Stimulated activated naive B cell treated with anti-CD40 and anti-IgM and Interleukin-4, amounts not matched to agents 10 μg/mL and 1 μg/mL and 100 μg/mL, for 72 hours (primary cell): Measurements from ENCODE around the gene AMY1B.
"Not testable (repeated sequence)": the region's sequence is repeated elsewhere in the genome, so short reads cannot be mapped to it uniquely, and the experiment has no call there.

Experiments used
- ATAC-seq, 2 donors: fragments of 150-1000 bp; cut with Tn5 transposase; replicated peaks; 2 replicates each; pipeline ENCODE4 v1.10.0; 2021; ENCODE audit warnings: moderate library complexity in 1 of 2
- DNase-seq: peaks from one replicate; pipeline ENCODE4 v3.0.0; 2021
- H3K27ac Mint-ChIP-seq: one replicate; pipeline ENCODE4 v1.8.0; 2022; ENCODE audit warnings: mild to moderate bottlenecking, mixed read lengths
- H3K27me3 Mint-ChIP-seq, 2 donors: one replicate each; pipeline ENCODE4 v1.8.0; 2022; ENCODE audit warnings: mixed read lengths in 2 of 2
- H3K36me3 Mint-ChIP-seq, 2 donors: one replicate each; pipeline ENCODE4 v1.8.0; 2022; ENCODE audit warnings: mixed read lengths in 2 of 2, mild to moderate bottlenecking in 1 of 2
- H3K4me1 Mint-ChIP-seq, 2 donors: one replicate each; pipeline ENCODE4 v1.8.0; 2022; ENCODE audit warnings: mixed read lengths in 2 of 2, mild to moderate bottlenecking in 1 of 2
- H3K4me3 Mint-ChIP-seq, 2 donors: one replicate each; pipeline ENCODE4 v1.8.0; 2022; ENCODE audit warnings: mild to moderate bottlenecking in 2 of 2, mixed read lengths in 2 of 2, moderate library complexity in 1 of 2
- H3K9me3 Mint-ChIP-seq, 2 donors: one replicate each; pipeline ENCODE4 v1.8.0; 2022; ENCODE audit warnings: mixed read lengths in 2 of 2, mild to moderate bottlenecking in 1 of 2

The AMY1B gene

GRCh38 chr1:103650305-103650704 lies 45.7 kb downstream of the AMY1B start:
- H3K27me3 Mint-ChIP-seq, H3K9me3 Mint-ChIP-seq, ATAC-seq, H3K27ac Mint-ChIP-seq, H3K36me3 Mint-ChIP-seq, H3K4me3 Mint-ChIP-seq, DNase-seq, H3K4me1 Mint-ChIP-seq: not testable (repeated sequence)

DNA sequence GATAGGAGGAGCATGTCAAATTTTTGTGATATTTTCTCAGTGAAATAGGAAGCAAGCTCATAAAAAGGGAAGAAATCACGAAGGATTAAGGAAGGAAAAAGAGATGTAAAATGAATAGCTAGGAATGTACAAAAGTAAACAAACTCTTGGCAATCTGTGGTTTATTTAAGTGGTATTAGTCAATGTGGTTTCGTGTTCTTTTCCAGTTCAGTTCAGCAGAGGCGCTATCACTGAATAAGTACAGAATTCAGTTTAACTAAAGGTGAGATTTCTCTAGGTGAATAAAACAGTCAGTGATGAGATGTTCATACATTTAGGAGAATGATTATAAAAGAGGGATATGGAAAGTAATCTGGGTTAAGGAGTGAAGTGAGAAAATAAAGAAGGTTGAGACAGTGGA lies 52.1 kb downstream of the AMY1B start:
- not testable (repeated sequence) for H3K27ac Mint-ChIP-seq, H3K36me3 Mint-ChIP-seq, ATAC-seq, DNase-seq, H3K27me3 Mint-ChIP-seq, H3K4me3 Mint-ChIP-seq, H3K4me1 Mint-ChIP-seq, H3K9me3 Mint-ChIP-seq

DNA sequence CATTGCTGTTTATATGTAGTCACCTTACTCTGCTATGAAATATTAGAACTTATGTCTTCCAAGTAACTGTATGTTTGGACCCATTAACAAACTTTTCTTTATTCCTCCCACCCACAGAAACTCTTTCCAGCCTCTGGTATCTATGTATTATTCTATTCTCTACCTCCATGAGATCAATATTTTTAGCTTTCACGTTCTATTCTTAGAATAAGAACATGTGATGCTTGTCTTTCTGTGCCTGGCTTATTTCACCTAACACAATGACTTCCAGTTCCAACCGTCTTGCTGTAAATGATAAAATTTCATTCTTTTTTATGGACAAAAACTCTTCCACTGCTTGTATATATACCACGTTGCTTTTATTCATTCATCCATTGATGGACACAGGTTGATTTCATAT lies 54.8 kb downstream of the AMY1B start:
- H3K27ac Mint-ChIP-seq, DNase-seq, ATAC-seq, H3K9me3 Mint-ChIP-seq, H3K4me1 Mint-ChIP-seq, H3K27me3 Mint-ChIP-seq, H3K4me3 Mint-ChIP-seq, H3K36me3 Mint-ChIP-seq: not testable (repeated sequence)
